Activated CD8-positive, alpha-beta memory T cell treated with anti-CD3 and anti-CD28 coated beads for 48 hours (primary cell): Measurements from ENCODE around the gene ENTPD2.
"Not testable (repeated sequence)": the region's sequence is repeated elsewhere in the genome, so short reads cannot be mapped to it uniquely, and the experiment has no call there.

Source experiments
- DNase-seq, 3 experiments: peaks; one replicate each; pipeline ENCODE4 v3.0.0-alpha.2; 2020; ENCODE audit warnings: low read depth in 2 of 3, low spot score in 2 of 3

Gene ENTPD2

GRCh38 chr9:137004285-137004684, 49.6 kb downstream of the ENTPD2 start:
- not testable (repeated sequence) for DNase-seq

GRCh38 chr9:137002646-137003041, 51.2 kb downstream of the ENTPD2 start:
- no peak for DNase-seq

GRCh38 chr9:137001857-137002645, 51.8 kb downstream of the ENTPD2 start:
- no peak for DNase-seq

- DNase-seq = no peak
Measured at GRCh38 chr9:137000177-137000930, 53.5 kb downstream of the ENTPD2 start.
